ENCODE results near the gene CRABP2. TPM values are rescaled to one million over a fixed set of nuclear protein-coding genes. Genes with fewer than 3 reads are reported as not detected.

CRABP2 gene
- total and polyA plus RNA-seq, 2 of the 13 experiments (the other 11 are each of a cell fraction or from before 2014, with no cell fraction given): 0.40 to 0.60 TPM

DNA sequence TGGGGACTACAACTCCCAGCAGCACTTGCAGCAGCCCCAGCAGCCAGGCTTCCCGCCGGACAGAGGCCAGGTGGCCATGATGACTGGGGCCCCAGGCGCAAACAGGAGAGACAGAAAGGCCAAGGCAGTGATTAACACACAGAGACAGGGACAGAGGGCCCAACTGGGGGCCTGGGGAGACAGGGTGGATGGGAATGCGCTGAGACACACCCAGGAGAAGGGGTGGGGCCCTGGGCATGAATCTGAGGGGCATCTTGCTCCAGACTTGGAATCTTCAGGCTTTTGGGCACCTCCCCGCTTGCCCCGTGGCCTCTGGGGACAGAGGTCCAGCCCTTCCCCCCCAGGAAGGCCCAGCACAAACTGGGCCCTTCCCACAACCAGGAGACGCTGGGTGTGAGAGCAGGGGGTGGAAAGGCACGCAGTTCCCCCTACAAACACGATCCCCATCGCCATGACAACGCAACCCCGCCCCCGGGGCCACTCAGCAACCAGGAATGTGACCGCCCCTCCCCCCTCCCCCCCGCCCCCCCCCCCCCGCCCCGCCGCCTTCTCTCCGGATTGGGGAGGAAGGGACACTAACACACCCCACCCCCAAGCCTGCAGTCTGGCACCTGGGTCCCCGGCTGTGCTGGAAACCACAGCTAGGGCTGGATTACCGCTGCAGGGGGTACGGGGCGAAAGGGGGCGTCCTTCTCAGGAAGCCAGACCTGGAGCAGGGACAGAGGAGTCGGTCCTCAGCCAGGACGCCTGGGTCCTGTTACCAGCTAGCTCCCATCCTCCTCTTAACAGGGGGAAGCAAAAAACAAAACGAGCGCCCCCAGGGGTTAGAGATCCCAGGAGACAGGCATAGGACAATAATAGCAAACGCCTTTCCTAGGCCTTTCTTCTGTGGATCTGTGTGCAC lies 41.6 kb upstream of the CRABP2 start (continued):
- no peak for TF ChIP-seq FOXA1 (IDR thresholded peaks at IDR 0.05)
- TF ChIP-seq FOXA1 (CRISPR knock-in tag; IDR thresholded peaks at IDR 0.05): no peak
- no peak for TF ChIP-seq CBFB (CRISPR knock-in tag; IDR thresholded peaks at IDR 0.05)
- no peak for TF ChIP-seq PHF21A (CRISPR knock-in tag; IDR thresholded peaks at IDR 0.05)
- no peak; the same call in 1 of the 2 replicates for TF ChIP-seq ZFP1 (CRISPR knock-in tag; IDR thresholded peaks at IDR 0.05)
- TF ChIP-seq KAT2B (IDR thresholded peaks at IDR 0.05; ENCODE audit: borderline replicate concordance, low read depth, low read length): no peak
- TF ChIP-seq ZNF329 (CRISPR knock-in tag; IDR thresholded peaks at IDR 0.05; ENCODE audit: low read depth): no peak
- no peak for TF ChIP-seq NFE2 (CRISPR knock-in tag; IDR thresholded peaks at IDR 0.05)
- peak; percentile 67; the same call in 1 of the 2 replicates for TF ChIP-seq MYC (CRISPR knock-in tag; IDR thresholded peaks at IDR 0.05; ENCODE audit: borderline replicate concordance)
- TF ChIP-seq TEAD3 (CRISPR knock-in tag; optimal IDR thresholded peaks at IDR 0.05; ENCODE audit: borderline replicate concordance): peak; percentile 59
- no peak for TF ChIP-seq KLF13 (CRISPR knock-in tag; IDR thresholded peaks at IDR 0.05)
- no peak for TF ChIP-seq ZNF644 (CRISPR knock-in tag; IDR thresholded peaks at IDR 0.05; ENCODE audit: low read depth)
- TF ChIP-seq RFX1 (IDR thresholded peaks at IDR 0.05): peak; percentile 81
- TF ChIP-seq MAFK (conservative IDR thresholded peaks at IDR 0.05 in 1 of 2, IDR thresholded peaks at IDR 0.05 in 1 of 2; ENCODE audit: low read length in 2 of 2): no peak
- TF ChIP-seq NFE2L2 (IDR thresholded peaks at IDR 0.05; ENCODE audit: low read length): no peak
- TF ChIP-seq ZNF460 (CRISPR knock-in tag; IDR thresholded peaks at IDR 0.05; ENCODE audit: borderline replicate concordance): no peak
- no peak for TF ChIP-seq DRAP1 (CRISPR knock-in tag; IDR thresholded peaks at IDR 0.05)
- TF ChIP-seq ZNF124 (CRISPR knock-in tag; IDR thresholded peaks at IDR 0.05): no peak
- no peak for TF ChIP-seq RARA (CRISPR knock-in tag; IDR thresholded peaks at IDR 0.05)
- TF ChIP-seq, protein P1, sequence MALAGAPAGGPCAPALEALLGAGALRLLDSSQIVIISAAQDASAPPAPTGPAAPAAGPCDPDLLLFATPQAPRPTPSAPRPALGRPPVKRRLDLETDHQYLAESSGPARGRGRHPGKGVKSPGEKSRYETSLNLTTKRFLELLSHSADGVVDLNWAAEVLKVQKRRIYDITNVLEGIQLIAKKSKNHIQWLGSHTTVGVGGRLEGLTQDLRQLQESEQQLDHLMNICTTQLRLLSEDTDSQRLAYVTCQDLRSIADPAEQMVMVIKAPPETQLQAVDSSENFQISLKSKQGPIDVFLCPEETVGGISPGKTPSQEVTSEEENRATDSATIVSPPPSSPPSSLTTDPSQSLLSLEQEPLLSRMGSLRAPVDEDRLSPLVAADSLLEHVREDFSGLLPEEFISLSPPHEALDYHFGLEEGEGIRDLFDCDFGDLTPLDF (CRISPR knock-in tag; IDR thresholded peaks at IDR 0.05): peak; percentile 81
- TF ChIP-seq EED (CRISPR knock-in tag; IDR thresholded peaks at IDR 0.05): no peak
- TF ChIP-seq THYN1 (CRISPR knock-in tag; IDR thresholded peaks at IDR 0.05; ENCODE audit: borderline replicate concordance, low read depth): no peak
- TF ChIP-seq EEA1 (CRISPR knock-in tag; IDR thresholded peaks at IDR 0.05; ENCODE audit: borderline replicate concordance): no peak
- no peak for TF ChIP-seq ZNF430 (CRISPR knock-in tag; IDR thresholded peaks at IDR 0.05)
- TF ChIP-seq, protein P2, sequence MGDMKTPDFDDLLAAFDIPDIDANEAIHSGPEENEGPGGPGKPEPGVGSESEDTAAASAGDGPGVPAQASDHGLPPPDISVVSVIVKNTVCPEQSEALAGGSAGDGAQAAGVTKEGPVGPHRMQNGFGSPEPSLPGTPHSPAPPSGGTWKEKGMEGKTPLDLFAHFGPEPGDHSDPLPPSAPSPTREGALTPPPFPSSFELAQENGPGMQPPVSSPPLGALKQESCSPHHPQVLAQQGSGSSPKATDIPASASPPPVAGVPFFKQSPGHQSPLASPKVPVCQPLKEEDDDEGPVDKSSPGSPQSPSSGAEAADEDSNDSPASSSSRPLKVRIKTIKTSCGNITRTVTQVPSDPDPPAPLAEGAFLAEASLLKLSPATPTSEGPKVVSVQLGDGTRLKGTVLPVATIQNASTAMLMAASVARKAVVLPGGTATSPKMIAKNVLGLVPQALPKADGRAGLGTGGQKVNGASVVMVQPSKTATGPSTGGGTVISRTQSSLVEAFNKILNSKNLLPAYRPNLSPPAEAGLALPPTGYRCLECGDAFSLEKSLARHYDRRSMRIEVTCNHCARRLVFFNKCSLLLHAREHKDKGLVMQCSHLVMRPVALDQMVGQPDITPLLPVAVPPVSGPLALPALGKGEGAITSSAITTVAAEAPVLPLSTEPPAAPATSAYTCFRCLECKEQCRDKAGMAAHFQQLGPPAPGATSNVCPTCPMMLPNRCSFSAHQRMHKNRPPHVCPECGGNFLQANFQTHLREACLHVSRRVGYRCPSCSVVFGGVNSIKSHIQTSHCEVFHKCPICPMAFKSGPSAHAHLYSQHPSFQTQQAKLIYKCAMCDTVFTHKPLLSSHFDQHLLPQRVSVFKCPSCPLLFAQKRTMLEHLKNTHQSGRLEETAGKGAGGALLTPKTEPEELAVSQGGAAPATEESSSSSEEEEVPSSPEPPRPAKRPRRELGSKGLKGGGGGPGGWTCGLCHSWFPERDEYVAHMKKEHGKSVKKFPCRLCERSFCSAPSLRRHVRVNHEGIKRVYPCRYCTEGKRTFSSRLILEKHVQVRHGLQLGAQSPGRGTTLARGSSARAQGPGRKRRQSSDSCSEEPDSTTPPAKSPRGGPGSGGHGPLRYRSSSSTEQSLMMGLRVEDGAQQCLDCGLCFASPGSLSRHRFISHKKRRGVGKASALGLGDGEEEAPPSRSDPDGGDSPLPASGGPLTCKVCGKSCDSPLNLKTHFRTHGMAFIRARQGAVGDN (CRISPR knock-in tag; IDR thresholded peaks at IDR 0.05): peak; percentile 76
- no peak for TF ChIP-seq REXO4 (CRISPR knock-in tag; IDR thresholded peaks at IDR 0.05; ENCODE audit: borderline replicate concordance)
